Measurements from ENCODE around the gene OR13A1.
"Not testable (repeated sequence)": the region's sequence is repeated elsewhere in the genome, so short reads cannot be mapped to it uniquely, and the experiment has no call there.

Gene OR13A1

GRCh38 chr10:45315508-45315907 is at the start of gene OR13A1:
Gene OR13A1, minus strand, starts transcription at chr10:45315608. Its CDS starts 11,186 bp downstream, at chr10:45304422.
- DNase-seq = no peak

GRCh38 chr10:45361983-45362799 is 46.8 kb upstream of the OR13A1 start:
- not testable (repeated sequence) for DNase-seq

GRCh38 chr10:45358961-45359360 is 43.6 kb upstream of the OR13A1 start:
- DNase-seq = not testable (repeated sequence)

GRCh38 chr10:45355494-45355893 is 40.1 kb upstream of the OR13A1 start:
- no peak for DNase-seq

GRCh38 chr10:45354261-45354660 is 38.9 kb upstream of the OR13A1 start:
- no peak for DNase-seq

GRCh38 chr10:45353186-45353585 is 37.8 kb upstream of the OR13A1 start:
- DNase-seq = no peak

- DNase-seq = not testable (repeated sequence)
Observed at GRCh38 chr10:45348196-45348765, 32.9 kb upstream of the OR13A1 start.

- DNase-seq = not testable (repeated sequence)
Observed at GRCh38 chr10:45347464-45347863, 32.1 kb upstream of the OR13A1 start.

GRCh38 chr10:45346652-45347335 is 31.4 kb upstream of the OR13A1 start:
- DNase-seq = not testable (repeated sequence)

GRCh38 chr10:45340420-45340819 is 25.0 kb upstream of the OR13A1 start:
- not testable (repeated sequence) for DNase-seq

- no peak for DNase-seq
Observed at GRCh38 chr10:45339894-45340293, 24.5 kb upstream of the OR13A1 start.

GRCh38 chr10:45331824-45332223 is 16.4 kb upstream of the OR13A1 start:
- not testable (repeated sequence) for DNase-seq

- not testable (repeated sequence) for DNase-seq
Observed at GRCh38 chr10:45326864-45327263, 11.5 kb upstream of the OR13A1 start.

GRCh38 chr10:45325116-45325515 is 9.7 kb upstream of the OR13A1 start:
- DNase-seq = no peak

- DNase-seq = no peak
Observed at GRCh38 chr10:45319702-45320101, 4.3 kb upstream of the OR13A1 start.

- no peak for DNase-seq
Observed at GRCh38 chr10:45313264-45313873, 2.0 kb downstream of the OR13A1 start.

- no peak for DNase-seq
Observed at GRCh38 chr10:45308707-45309106, 6.7 kb downstream of the OR13A1 start.

- no peak for DNase-seq
Observed at GRCh38 chr10:45302573-45302972, 12.8 kb downstream of the OR13A1 start.

- DNase-seq = not testable (repeated sequence)
Observed at GRCh38 chr10:45298341-45298955, 17.0 kb downstream of the OR13A1 start.

GRCh38 chr10:45294681-45295080 is 20.7 kb downstream of the OR13A1 start:
- DNase-seq = no peak

- no peak for DNase-seq
Observed at GRCh38 chr10:45286980-45287379, 28.4 kb downstream of the OR13A1 start.

- DNase-seq = no peak
Observed at GRCh38 chr10:45282061-45282460, 33.3 kb downstream of the OR13A1 start.

Measured in GDM1 (cell line).